T-helper 17 cell (primary cell): ENCODE data around the gene ARHGEF6. TPM values are rescaled to one million over a fixed set of nuclear protein-coding genes. Genes with fewer than 3 reads are reported as not detected.

ENCODE experiments used
- ATAC-seq: fragments of 150-1000 bp; cut with Tn5 transposase; 2 replicates; pipeline ENCODE4 v1.10.0; 2021; ENCODE audit warnings: mild to moderate bottlenecking, moderate library complexity
- DNase-seq, 3 donors: peaks; one replicate each; pipeline versions ENCODE4 v3.0.0 to v3.0.0-alpha.2; 2020 to 2021
- H3K9me3 ChIP-seq: one replicate; pipeline ENCODE4 v1.7.0; 2013; ENCODE audit warnings: low read length, mild to moderate bottlenecking; ENCODE audit not compliant: control insufficient read depth, poor library complexity, severe bottlenecking
- H3K27ac Mint-ChIP-seq: one replicate; pipeline ENCODE4 v1.8.0; 2022; ENCODE audit warnings: mild to moderate bottlenecking, moderate library complexity, mixed read lengths
- H3K27me3 Mint-ChIP-seq: one replicate; pipeline ENCODE4 v1.8.0; 2022; ENCODE audit warnings: mixed read lengths
- H3K36me3 Mint-ChIP-seq: one replicate; pipeline ENCODE4 v1.8.0; 2022; ENCODE audit warnings: low read depth, mixed read lengths
- H3K4me1 Mint-ChIP-seq: one replicate; pipeline ENCODE4 v1.8.0; 2022; ENCODE audit warnings: mild to moderate bottlenecking, mixed read lengths
- H3K4me3 Mint-ChIP-seq: one replicate; pipeline ENCODE4 v1.8.0; 2022; ENCODE audit warnings: mild to moderate bottlenecking, moderate library complexity, mixed read lengths
- total RNA-seq, 4 donors: library from RNA in 2 of 4; stranded (reverse) in 2 of 4; gene quantifications; one replicate each; pipeline ENCODE4 v1.2.3 and lab custom pipeline; 2022 to 2026

Gene ARHGEF6
- total RNA-seq, 2 donors from 2014 or later: 68.6 to 70.7 TPM

DNA sequence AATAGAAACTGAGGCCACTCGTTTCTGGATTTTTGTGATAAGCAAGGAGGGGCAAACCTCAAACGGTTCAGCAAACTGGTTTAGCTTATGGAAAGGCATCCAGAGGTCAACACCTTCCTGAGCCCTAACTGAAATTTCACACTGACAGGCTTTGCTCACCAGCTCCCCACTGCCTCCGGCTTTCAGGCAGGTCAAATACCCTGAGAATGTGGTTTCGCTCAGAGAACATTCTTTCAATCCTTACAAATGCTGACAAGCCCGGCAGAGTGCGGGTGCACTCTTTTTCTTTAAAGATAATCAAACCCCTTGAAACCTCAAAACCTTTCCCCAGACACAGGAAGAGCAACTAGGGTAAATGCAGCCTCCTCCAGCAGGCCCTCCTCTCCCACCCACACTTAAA lies 91.3 kb downstream of the ARHGEF6 start:
- Mint-ChIP-seq H3K36me3 (peaks cover 4% of the 10 kb centered on the region), H3K27me3 (no peaks in the 10 kb centered on the region), H3K4me3 (peak overlapping the region; percentile 53), H3K27ac (peak overlapping the region; percentile 99), H3K4me1 (peaks cover 30% of the 10 kb centered on the region)
- ATAC-seq (peak; percentile 22), DNase-seq (no peak)
- no peaks in the 10 kb centered on the region for H3K9me3 ChIP-seq

- Mint-ChIP-seq H3K4me3 (peak overlapping the region; percentile 68), H3K4me1 (peaks cover 24% of the 10 kb centered on the region), H3K27me3 (no peaks in the 10 kb centered on the region), H3K36me3 (peaks cover 4% of the 10 kb centered on the region), H3K27ac (peak overlapping the region; percentile 99)
- DNase-seq: no peak
- ATAC-seq: peak; percentile 62
- no peaks in the 10 kb centered on the region for H3K9me3 ChIP-seq
Measured at GRCh38 chrX:136687457-136687856, 93.3 kb downstream of the ARHGEF6 start.

DNA sequence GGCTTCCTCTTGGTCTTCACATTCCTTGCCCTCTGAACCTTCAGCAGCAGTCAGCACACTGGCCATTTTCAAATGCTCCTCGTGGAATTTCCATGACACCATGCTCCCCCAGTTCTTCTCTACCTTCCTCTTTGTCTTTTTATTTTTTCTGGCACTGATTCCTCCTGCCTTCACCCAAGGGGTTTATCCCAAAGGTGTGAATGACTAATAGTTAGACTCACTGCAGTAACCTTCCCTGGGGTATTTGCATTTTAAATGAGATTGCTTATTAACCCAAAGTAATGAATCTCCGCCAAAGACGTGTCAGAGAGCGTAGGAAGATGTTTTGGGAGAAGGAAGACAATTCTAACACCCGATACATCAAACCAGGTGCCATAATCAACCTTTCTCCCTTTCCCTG lies 96.6 kb downstream of the ARHGEF6 start:
- no peak for ATAC-seq
- peaks cover 2% of the 10 kb centered on the region for H3K36me3 Mint-ChIP-seq
- H3K4me1 Mint-ChIP-seq: peaks cover 14% of the 10 kb centered on the region
- no peak overlapping the region for H3K4me3 Mint-ChIP-seq
- H3K9me3 ChIP-seq: no peaks in the 10 kb centered on the region
- H3K27me3 Mint-ChIP-seq: no peaks in the 10 kb centered on the region
- DNase-seq: no peak
- no peak overlapping the region for H3K27ac Mint-ChIP-seq

DNA sequence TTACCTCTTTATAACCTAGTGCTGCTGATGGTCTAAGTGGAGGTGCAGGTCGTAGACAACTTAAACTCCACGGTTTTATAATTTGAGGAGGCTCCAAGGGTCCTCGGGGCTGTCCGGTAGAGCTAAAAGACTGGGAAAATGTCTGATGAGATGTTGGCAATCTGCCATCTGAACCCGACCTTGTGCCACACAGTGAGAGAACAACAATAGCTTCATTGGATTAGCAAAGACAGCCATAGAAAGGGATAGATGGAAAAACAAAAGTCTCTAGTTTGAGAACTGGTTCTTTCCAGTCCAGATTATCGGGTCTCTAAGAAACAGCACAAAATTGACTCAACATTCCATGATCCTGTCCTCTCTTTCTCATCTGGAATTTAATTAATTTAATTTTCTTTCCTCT lies 101.2 kb downstream of the ARHGEF6 start:
- Mint-ChIP-seq H3K27ac (peak overlapping the region; percentile 97), H3K4me3 (no peak overlapping the region), H3K4me1 (peaks cover 23% of the 10 kb centered on the region), H3K27me3 (no peaks in the 10 kb centered on the region), H3K36me3 (no peaks in the 10 kb centered on the region)
- no peak for DNase-seq
- H3K9me3 ChIP-seq: no peaks in the 10 kb centered on the region
- no peak for ATAC-seq

DNA sequence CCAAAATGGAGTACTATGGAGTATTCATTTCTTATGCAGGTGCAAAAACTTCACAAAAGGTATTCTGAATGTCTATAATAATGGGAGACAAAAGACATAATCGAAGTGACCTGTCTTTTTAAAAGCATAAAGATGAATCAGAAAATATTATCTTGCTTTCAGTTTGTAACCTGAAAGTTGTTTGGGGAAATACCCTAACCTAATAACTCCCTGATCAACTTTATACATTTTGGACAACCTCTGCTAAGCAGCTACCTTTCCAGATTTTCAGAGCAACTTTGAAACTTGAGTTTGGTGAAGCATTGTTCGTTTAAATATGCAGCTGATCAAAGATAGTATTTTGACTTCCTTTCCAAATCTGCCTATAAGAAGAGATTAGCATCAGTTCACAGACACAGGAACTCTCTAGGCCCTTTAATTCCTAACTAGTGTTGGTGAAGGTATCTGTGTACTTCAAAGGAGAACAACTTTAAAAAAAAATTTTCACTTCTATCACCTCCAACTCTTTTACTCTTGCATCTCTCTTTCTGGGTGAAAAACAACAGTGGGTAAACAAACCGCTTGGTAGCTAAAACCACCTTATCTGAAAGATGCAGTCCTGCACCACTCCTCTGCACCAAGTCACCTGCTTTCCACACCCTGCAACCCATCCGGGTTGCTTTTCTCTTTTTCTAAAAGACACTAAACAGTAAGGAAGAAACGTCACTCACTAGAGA lies 106.3 kb downstream of the ARHGEF6 start:
- Mint-ChIP-seq H3K36me3 (peaks cover 2% of the 10 kb centered on the region), H3K27ac (peak overlapping the region; percentile 97), H3K27me3 (no peaks in the 10 kb centered on the region), H3K4me3 (peak overlapping the region; percentile 76), H3K4me1 (peaks cover 58% of the 10 kb centered on the region)
- H3K9me3 ChIP-seq: no peaks in the 10 kb centered on the region
- no peak for DNase-seq
- peak; percentile 87 for ATAC-seq

GRCh38 chrX:136671006-136671610 lies 109.6 kb downstream of the ARHGEF6 start:
- H3K9me3 ChIP-seq: no peaks in the 10 kb centered on the region
- H3K4me3 Mint-ChIP-seq: peak overlapping the region; percentile 39
- no peaks in the 10 kb centered on the region for H3K27me3 Mint-ChIP-seq
- ATAC-seq (no peak), DNase-seq (no peak)
- H3K27ac Mint-ChIP-seq: peak overlapping the region; percentile 97
- H3K36me3 Mint-ChIP-seq: peaks cover 12% of the 10 kb centered on the region
- H3K4me1 Mint-ChIP-seq: peaks cover 65% of the 10 kb centered on the region

- no peak for DNase-seq
- Mint-ChIP-seq H3K27ac (peak overlapping the region; percentile 97), H3K4me3 (peak overlapping the region; percentile 2), H3K27me3 (no peaks in the 10 kb centered on the region), H3K4me1 (peaks cover 52% of the 10 kb centered on the region), H3K36me3 (peaks cover 17% of the 10 kb centered on the region)
- ATAC-seq: peak; percentile 32
- H3K9me3 ChIP-seq: no peaks in the 10 kb centered on the region
Measured at GRCh38 chrX:136667446-136668168, 113.1 kb downstream of the ARHGEF6 start.

DNA sequence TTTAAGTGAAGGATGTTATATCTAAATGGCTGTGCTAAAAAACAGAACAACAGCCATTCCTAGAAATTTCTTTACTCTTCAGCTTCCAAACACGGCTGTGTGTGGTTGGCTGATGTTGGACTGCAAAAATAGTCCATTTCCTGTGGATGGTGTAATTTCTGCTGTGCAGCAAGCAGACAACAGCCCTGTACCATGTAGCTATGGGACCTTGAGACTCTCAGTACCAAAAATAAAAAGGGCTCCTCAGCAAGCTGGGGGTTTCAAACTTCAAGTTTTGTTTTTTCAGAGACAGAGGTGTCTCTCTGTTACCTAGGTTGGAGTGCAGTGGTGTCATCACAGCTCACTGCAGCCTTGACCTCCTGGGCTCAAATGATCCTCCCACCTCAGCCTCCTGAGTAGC lies 114.6 kb downstream of the ARHGEF6 start:
- ATAC-seq: no peak
- H3K4me1 Mint-ChIP-seq: peaks cover 47% of the 10 kb centered on the region
- H3K4me3 Mint-ChIP-seq: no peak overlapping the region
- H3K27me3 Mint-ChIP-seq: no peaks in the 10 kb centered on the region
- H3K9me3 ChIP-seq: no peaks in the 10 kb centered on the region
- H3K27ac Mint-ChIP-seq: peak overlapping the region; percentile 97
- H3K36me3 Mint-ChIP-seq: peaks cover 17% of the 10 kb centered on the region
- no peak for DNase-seq

- Mint-ChIP-seq H3K4me1 (peaks cover 45% of the 10 kb centered on the region), H3K27ac (peak overlapping the region; percentile 97), H3K36me3 (peaks cover 21% of the 10 kb centered on the region), H3K27me3 (no peaks in the 10 kb centered on the region), H3K4me3 (no peak overlapping the region)
- ATAC-seq (no peak), DNase-seq (no peak)
- no peaks in the 10 kb centered on the region for H3K9me3 ChIP-seq
Measured at GRCh38 chrX:136665258-136665900, 115.4 kb downstream of the ARHGEF6 start.

- Mint-ChIP-seq H3K36me3 (peaks cover 13% of the 10 kb centered on the region), H3K4me3 (no peak overlapping the region), H3K27ac (peak overlapping the region; percentile 77), H3K27me3 (no peaks in the 10 kb centered on the region), H3K4me1 (peaks cover 41% of the 10 kb centered on the region)
- DNase-seq (no peak), ATAC-seq (peak; percentile 33)
- no peaks in the 10 kb centered on the region for H3K9me3 ChIP-seq
Measured at GRCh38 chrX:136662976-136663375, 117.8 kb downstream of the ARHGEF6 start.

DNA sequence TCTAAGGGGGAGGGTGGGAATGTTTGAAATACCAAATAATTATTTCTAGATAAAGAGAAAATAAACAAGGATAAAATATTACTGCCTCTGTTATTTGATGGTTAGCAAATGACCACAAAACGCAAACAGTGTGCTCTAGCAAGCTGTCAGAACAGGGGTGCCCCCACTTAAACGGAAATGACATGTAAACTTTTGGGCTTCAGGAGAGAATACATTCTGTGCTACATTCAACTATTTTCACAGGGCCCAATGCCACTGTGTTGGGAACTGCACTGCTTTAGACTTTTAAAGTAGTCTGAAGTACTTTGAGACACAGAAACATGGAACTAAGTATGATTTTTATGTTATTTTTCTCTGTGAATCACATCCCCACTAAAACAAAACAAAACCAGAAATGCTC lies 118.6 kb downstream of the ARHGEF6 start:
- no peaks in the 10 kb centered on the region for H3K9me3 ChIP-seq
- DNase-seq (no peak), ATAC-seq (peak; percentile 76)
- Mint-ChIP-seq H3K4me3 (peak overlapping the region; percentile 69), H3K4me1 (peaks cover 36% of the 10 kb centered on the region), H3K27ac (peak overlapping the region; percentile 77), H3K27me3 (no peaks in the 10 kb centered on the region), H3K36me3 (peaks cover 13% of the 10 kb centered on the region)

- H3K9me3 ChIP-seq: no peaks in the 10 kb centered on the region
- Mint-ChIP-seq H3K27me3 (no peaks in the 10 kb centered on the region), H3K27ac (peak overlapping the region; percentile 77), H3K4me1 (peaks cover 41% of the 10 kb centered on the region), H3K4me3 (peak overlapping the region; percentile 60), H3K36me3 (peaks cover 16% of the 10 kb centered on the region)
- DNase-seq (no peak), ATAC-seq (no peak)
Measured at GRCh38 chrX:136660896-136661295, 119.8 kb downstream of the ARHGEF6 start.

GRCh38 chrX:136659174-136659573 lies 121.6 kb downstream of the ARHGEF6 start:
- DNase-seq (no peak), ATAC-seq (peak; percentile 20)
- H3K27ac Mint-ChIP-seq: peak overlapping the region; percentile 77
- peaks cover 24% of the 10 kb centered on the region for H3K36me3 Mint-ChIP-seq
- peaks cover 51% of the 10 kb centered on the region for H3K4me1 Mint-ChIP-seq
- H3K9me3 ChIP-seq: no peaks in the 10 kb centered on the region
- H3K4me3 Mint-ChIP-seq: peak overlapping the region; percentile 96
- no peaks in the 10 kb centered on the region for H3K27me3 Mint-ChIP-seq
